GM06990 (cell line): ENCODE data around the gene MEGF11.

ENCODE experiments used
- DNase-seq: peaks from one replicate; pipeline ENCODE4 v3.0.0-alpha.2; 2011; ENCODE audit not compliant: insufficient read length; ENCODE audit errors: extremely low read depth
- H3K27me3 ChIP-seq: replicated peaks from 2 replicates; pipeline ENCODE4 v1.6.0; 2011; ENCODE audit warnings: low read length; ENCODE audit not compliant: control insufficient read depth, insufficient read depth
- H3K36me3 ChIP-seq: 2 replicates; pipeline ENCODE4 v1.5.1; 2011; ENCODE audit warnings: low read length; ENCODE audit not compliant: control insufficient read depth, insufficient read depth
- H3K4me3 ChIP-seq: replicated peaks from 2 replicates; pipeline ENCODE4 v1.5.1; 2011; ENCODE audit warnings: low read depth, mild to moderate bottlenecking, control low read depth, low read length
- CTCF ChIP-seq: IDR thresholded peaks from 2 replicates; pipeline ENCODE4 v1.5.1; 2011; ENCODE audit warnings: low read length, control low read depth, mild to moderate bottlenecking, inconsistent platforms; ENCODE audit not compliant: insufficient read depth, poor library complexity, severe bottlenecking

MEGF11 gene

GRCh38 chr15:66195621-66196230 lies 57.8 kb downstream of the MEGF11 start:
- H3K4me3 ChIP-seq: no peak overlapping the region
- H3K27me3 ChIP-seq: no peaks in the 10 kb centered on the region
- no peak for TF ChIP-seq CTCF
- no peaks in the 10 kb centered on the region for H3K36me3 ChIP-seq
- no peak for DNase-seq

- H3K4me3 ChIP-seq: no peak overlapping the region
- H3K36me3 ChIP-seq: no peaks in the 10 kb centered on the region
- no peak for DNase-seq
- no peaks in the 10 kb centered on the region; the same call in 1 of the 2 replicates for H3K27me3 ChIP-seq
- TF ChIP-seq CTCF: no peak
These were observed 60.5 kb downstream of the MEGF11 start for GRCh38 chr15:66193066-66193465.

- no peak for TF ChIP-seq CTCF
- no peak for DNase-seq
- no peaks in the 10 kb centered on the region; the same call in none of the 2 replicates for H3K27me3 ChIP-seq
- H3K4me3 ChIP-seq: no peak overlapping the region
- no peaks in the 10 kb centered on the region for H3K36me3 ChIP-seq
These were observed 62.8 kb downstream of the MEGF11 start for GRCh38 chr15:66190746-66191145.

GRCh38 chr15:66189291-66189690 lies 64.3 kb downstream of the MEGF11 start:
- Histone ChIP-seq H3K27me3 (no peaks in the 10 kb centered on the region; the same call in none of the 2 replicates), H3K4me3 (no peak overlapping the region), H3K36me3 (no peaks in the 10 kb centered on the region)
- no peak for TF ChIP-seq CTCF
- DNase-seq: no peak

GRCh38 chr15:66188464-66188863 lies 65.1 kb downstream of the MEGF11 start:
- no peak overlapping the region for H3K4me3 ChIP-seq
- H3K27me3 ChIP-seq: no peaks in the 10 kb centered on the region; the same call in none of the 2 replicates
- no peak for DNase-seq
- no peak for TF ChIP-seq CTCF
- H3K36me3 ChIP-seq: no peaks in the 10 kb centered on the region

- no peak for TF ChIP-seq CTCF
- H3K36me3 ChIP-seq: no peaks in the 10 kb centered on the region
- no peaks in the 10 kb centered on the region; the same call in none of the 2 replicates for H3K27me3 ChIP-seq
- no peak for DNase-seq
- no peak overlapping the region for H3K4me3 ChIP-seq
These were observed 66.3 kb downstream of the MEGF11 start for GRCh38 chr15:66187271-66187670.
